Measurements from ENCODE around the gene IFI44. TPM values are rescaled to one million over a fixed set of nuclear protein-coding genes. Genes with fewer than 3 reads are reported as not detected.
A peak's percentile ranks its signal among the peaks of the same experiment; 100 is the strongest.

IFI44 gene
- polyA plus RNA-seq, 1 donor (not counting 4 experiments of a cell fraction or from before 2014, with no cell fraction given) = 97.0 TPM

- Histone ChIP-seq H3K4me2 (ENCODE audit: control insufficient read depth, extremely low read depth, insufficient read depth, low read depth, low read length) (no peak overlapping the region), H3K9me1 (ENCODE audit: control insufficient read depth, extremely low read depth, insufficient read depth, low read length) (no peaks in the 10 kb centered on the region), H3K79me2 (ENCODE audit: control insufficient read depth, insufficient read depth, low read length) (no peaks in the 10 kb centered on the region), H4K20me1 (ENCODE audit: control insufficient read depth, extremely low read depth, insufficient read depth, low read length) (no peaks in the 10 kb centered on the region), H3K36me3 (ENCODE audit: control insufficient read depth in 2 of 2, extremely low read depth in 1 of 2, insufficient read depth in 2 of 2, low read length in 2 of 2) (no peaks in the 10 kb centered on the region), H3K27ac (ENCODE audit: control insufficient read depth, insufficient read depth, low read length) (no peak overlapping the region), H3K27me3 (ENCODE audit: control insufficient read depth, extremely low read depth, insufficient read depth, low read length) (no peaks in the 10 kb centered on the region), H3K4me1 (ENCODE audit: control insufficient read depth, extremely low read depth, insufficient read depth, low read length) (peaks cover 9% of the 10 kb centered on the region), H3K9me3 (ENCODE audit: control insufficient read depth, low read depth, low read length) (no peaks in the 10 kb centered on the region), H2AFZ (ENCODE audit: control insufficient read depth, low read length) (no peak overlapping the region), H3K9ac (ENCODE audit: control insufficient read depth, extremely low read depth, insufficient read depth, low read length) (no peak overlapping the region), H3K4me3 (ENCODE audit: control insufficient read depth in 2 of 3, extremely low read depth in 1 of 3, insufficient read depth in 2 of 3, low read depth in 1 of 3, low read length in 3 of 3) (no peak overlapping the region)
- TF ChIP-seq CTCF (optimal IDR thresholded peaks at IDR 0.05 in 1 of 3, IDR thresholded peaks at IDR 0.05 in 1 of 3, conservative IDR thresholded peaks at IDR 0.05 in 1 of 3; ENCODE audit: extremely low read depth in 1 of 3, insufficient read depth in 2 of 3, low read length in 3 of 3) (no peak), EZH2 (IDR thresholded peaks at IDR 0.05; ENCODE audit: low read length) (no peak)
- FAIRE-seq (no peak), DNase-seq (ENCODE audit: low read depth, low spot score) (no peak)
- dilution Hi-C loops (cut with MboI; ENCODE audit: extremely low pct_ligation_motif_present, low sequenced_read_pairs) = no loop called here
Observed at GRCh38 chr1:78619032-78619431, 30.6 kb upstream of the IFI44 start.

GRCh38 chr1:78619446-78619802 lies 30.2 kb upstream of the IFI44 start:
- peak overlapping the region; percentile 26 for H3K4me2 ChIP-seq (ENCODE audit: control insufficient read depth, extremely low read depth, insufficient read depth, low read depth, low read length)
- dilution Hi-C loops (cut with MboI; ENCODE audit: extremely low pct_ligation_motif_present, low sequenced_read_pairs) = no loop called here
- no peaks in the 10 kb centered on the region for H3K27me3 ChIP-seq (ENCODE audit: control insufficient read depth, extremely low read depth, insufficient read depth, low read length)
- DNase-seq (ENCODE audit: low read depth, low spot score) (no peak), FAIRE-seq (no peak)
- no peak overlapping the region for H3K27ac ChIP-seq (ENCODE audit: control insufficient read depth, insufficient read depth, low read length)
- H3K9me1 ChIP-seq (ENCODE audit: control insufficient read depth, extremely low read depth, insufficient read depth, low read length) = no peaks in the 10 kb centered on the region
- H4K20me1 ChIP-seq (ENCODE audit: control insufficient read depth, extremely low read depth, insufficient read depth, low read length) = no peaks in the 10 kb centered on the region
- peak overlapping the region in 1 of 3 experiments; percentile 22 for H3K4me3 ChIP-seq (ENCODE audit: control insufficient read depth in 2 of 3, extremely low read depth in 1 of 3, insufficient read depth in 2 of 3, low read depth in 1 of 3, low read length in 3 of 3)
- H3K9me3 ChIP-seq (ENCODE audit: control insufficient read depth, low read depth, low read length) = no peaks in the 10 kb centered on the region
- H2AFZ ChIP-seq (ENCODE audit: control insufficient read depth, low read length) = peak overlapping the region; percentile 74
- peak overlapping the region; percentile 36 for H3K9ac ChIP-seq (ENCODE audit: control insufficient read depth, extremely low read depth, insufficient read depth, low read length)
- TF ChIP-seq EZH2 (IDR thresholded peaks at IDR 0.05; ENCODE audit: low read length) (no peak), CTCF (optimal IDR thresholded peaks at IDR 0.05 in 1 of 3, IDR thresholded peaks at IDR 0.05 in 1 of 3, conservative IDR thresholded peaks at IDR 0.05 in 1 of 3; ENCODE audit: extremely low read depth in 1 of 3, insufficient read depth in 2 of 3, low read length in 3 of 3) (no peak)
- H3K4me1 ChIP-seq (ENCODE audit: control insufficient read depth, extremely low read depth, insufficient read depth, low read length) = peaks cover 9% of the 10 kb centered on the region
- H3K79me2 ChIP-seq (ENCODE audit: control insufficient read depth, insufficient read depth, low read length) = no peaks in the 10 kb centered on the region
- no peaks in the 10 kb centered on the region for H3K36me3 ChIP-seq (ENCODE audit: control insufficient read depth in 2 of 2, extremely low read depth in 1 of 2, insufficient read depth in 2 of 2, low read length in 2 of 2)

All from keratinocyte (primary cell).